HUES6 (cell line): Measurements from ENCODE around the gene KRTCAP2.
A peak's percentile ranks its signal among the peaks of the same experiment; 100 is the strongest.
"Not testable (repeated sequence)": the region's sequence is repeated elsewhere in the genome, so short reads cannot be mapped to it uniquely, and the experiment has no call there.

ENCODE experiments used
- H3K27ac ChIP-seq: 2 replicates; pipeline ENCODE4 v1.7.0; 2013; ENCODE audit warnings: low read depth, mild to moderate bottlenecking, low read length, inconsistent platforms
- H3K27me3 ChIP-seq: 2 replicates; pipeline ENCODE4 v1.6.1; 2013; ENCODE audit warnings: low read length; ENCODE audit not compliant: control insufficient read depth, insufficient read depth
- H3K36me3 ChIP-seq: 2 replicates; pipeline ENCODE4 v1.6.1; 2013; ENCODE audit warnings: low read length; ENCODE audit not compliant: control insufficient read depth, insufficient read depth
- H3K4me1 ChIP-seq: 2 replicates; pipeline ENCODE4 v1.6.1; 2013; ENCODE audit warnings: low read length; ENCODE audit not compliant: control insufficient read depth, insufficient read depth
- H3K4me3 ChIP-seq: 2 replicates; pipeline ENCODE4 v1.5.1; 2013; ENCODE audit warnings: low read depth, low read length
- H3K9ac ChIP-seq: one replicate; pipeline ENCODE4 v1.6.1; 2013; ENCODE audit warnings: mild to moderate bottlenecking, low read length
- H3K9me3 ChIP-seq: 2 replicates; pipeline ENCODE4 v1.6.1; 2013; ENCODE audit warnings: low read depth, low read length; ENCODE audit not compliant: control insufficient read depth, insufficient read depth

KRTCAP2 gene

GRCh38 chr1:155197901-155198546 is 24.9 kb upstream of the KRTCAP2 start:
- Histone ChIP-seq H3K27me3 (no peaks in the 10 kb centered on the region), H3K36me3 (peaks cover 62% of the 10 kb centered on the region), H3K9ac (no peak overlapping the region)

GRCh38 chr1:155196893-155197638 is 24.0 kb upstream of the KRTCAP2 start:
- peak overlapping the region; percentile 63 for H3K9ac ChIP-seq

More at GRCh38 chr1:155197901-155198546, 24.9 kb upstream of the KRTCAP2 start:
- Histone ChIP-seq H3K27ac (no peak overlapping the region), H3K9me3 (no peaks in the 10 kb centered on the region), H3K4me1 (peaks cover 11% of the 10 kb centered on the region), H3K4me3 (no peak overlapping the region)

GRCh38 chr1:155196103-155196892 is 23.2 kb upstream of the KRTCAP2 start:
- peaks cover 45% of the 10 kb centered on the region for H3K36me3 ChIP-seq
- peak overlapping the region; percentile 76 for H3K4me3 ChIP-seq
- H3K9ac ChIP-seq: peak overlapping the region; percentile 87
- peaks cover 15% of the 10 kb centered on the region for H3K4me1 ChIP-seq
- peak overlapping the region; percentile 86 for H3K27ac ChIP-seq
- H3K9me3 ChIP-seq: no peaks in the 10 kb centered on the region
- no peaks in the 10 kb centered on the region for H3K27me3 ChIP-seq

More at GRCh38 chr1:155196893-155197638, 24.0 kb upstream of the KRTCAP2 start:
- Histone ChIP-seq H3K4me3 (peak overlapping the region; percentile 76), H3K4me1 (peaks cover 15% of the 10 kb centered on the region), H3K36me3 (peaks cover 53% of the 10 kb centered on the region), H3K27me3 (no peaks in the 10 kb centered on the region), H3K9me3 (no peaks in the 10 kb centered on the region), H3K27ac (peak overlapping the region; percentile 74)

- peak overlapping the region; percentile 86 for H3K27ac ChIP-seq
- no peaks in the 10 kb centered on the region for H3K9me3 ChIP-seq
- H3K36me3 ChIP-seq: peaks cover 37% of the 10 kb centered on the region
- H3K4me3 ChIP-seq: peak overlapping the region; percentile 76
- H3K4me1 ChIP-seq: peaks cover 15% of the 10 kb centered on the region
- peak overlapping the region; percentile 87 for H3K9ac ChIP-seq
- no peaks in the 10 kb centered on the region for H3K27me3 ChIP-seq
Observed at GRCh38 chr1:155195201-155196102, 22.3 kb upstream of the KRTCAP2 start.

- Histone ChIP-seq H3K9ac (peak overlapping the region; percentile 87), H3K27ac (peak overlapping the region; percentile 54; the same call in 1 of the 2 replicates)
Observed at GRCh38 chr1:155193991-155194240, 20.8 kb upstream of the KRTCAP2 start.

GRCh38 chr1:155193275-155193990 is 20.3 kb upstream of the KRTCAP2 start:
- peak overlapping the region; percentile 87 for H3K9ac ChIP-seq
- H3K9me3 ChIP-seq: no peaks in the 10 kb centered on the region
- H3K27ac ChIP-seq: peak overlapping the region; percentile 54; the same call in 1 of the 2 replicates
- H3K4me3 ChIP-seq: peak overlapping the region; percentile 76
- H3K36me3 ChIP-seq: peaks cover 21% of the 10 kb centered on the region
- H3K4me1 ChIP-seq: peaks cover 15% of the 10 kb centered on the region
- no peaks in the 10 kb centered on the region for H3K27me3 ChIP-seq

More at GRCh38 chr1:155193991-155194240, 20.8 kb upstream of the KRTCAP2 start:
- H3K27me3 ChIP-seq, H3K9me3 ChIP-seq: not testable (repeated sequence)
- Histone ChIP-seq H3K4me1 (peaks cover 15% of the 10 kb centered on the region), H3K4me3 (peak overlapping the region; percentile 76), H3K36me3 (peaks cover 26% of the 10 kb centered on the region)

- Histone ChIP-seq H3K27ac (peak overlapping the region; percentile 54; the same call in 1 of the 2 replicates), H3K36me3 (peaks cover 13% of the 10 kb centered on the region), H3K4me1 (peaks cover 15% of the 10 kb centered on the region), H3K9ac (peak overlapping the region; percentile 87), H3K9me3 (no peaks in the 10 kb centered on the region), H3K4me3 (peak overlapping the region; percentile 76), H3K27me3 (no peaks in the 10 kb centered on the region)
Observed at GRCh38 chr1:155192346-155193274, 19.5 kb upstream of the KRTCAP2 start.

GRCh38 chr1:155191904-155192303 is 18.8 kb upstream of the KRTCAP2 start:
- peaks cover 11% of the 10 kb centered on the region for H3K4me1 ChIP-seq
- no peaks in the 10 kb centered on the region for H3K9me3 ChIP-seq
- no peak overlapping the region for H3K4me3 ChIP-seq
- peaks cover 6% of the 10 kb centered on the region for H3K36me3 ChIP-seq
- H3K9ac ChIP-seq: no peak overlapping the region
- H3K27me3 ChIP-seq: no peaks in the 10 kb centered on the region
- H3K27ac ChIP-seq: no peak overlapping the region

GRCh38 chr1:155189926-155190325 is 16.8 kb upstream of the KRTCAP2 start:
- H3K36me3 ChIP-seq, H3K27me3 ChIP-seq, H3K9ac ChIP-seq, H3K27ac ChIP-seq, H3K9me3 ChIP-seq, H3K4me3 ChIP-seq: not testable (repeated sequence)
- peaks cover 22% of the 10 kb centered on the region for H3K4me1 ChIP-seq
